ENCODE data around the gene LRRTM2.

LRRTM2 gene

GRCh38 chr5:138824924-138825863 lies 49.9 kb downstream of the LRRTM2 start:
- H3K36me3 ChIP-seq (replicated peaks), result peaks cover 18% of the 10 kb centered on the region
- DNase-seq, result peak; percentile 28

GRCh38 chr5:138824516-138824915 lies 50.6 kb downstream of the LRRTM2 start:
- Histone ChIP-seq H3K4me3 (ENCODE audit: low read depth, low read length) (no peak overlapping the region), H3K36me3 (replicated peaks) (peaks cover 18% of the 10 kb centered on the region)
- DNase-seq, result peak; percentile 30

More at GRCh38 chr5:138824924-138825863, 49.9 kb downstream of the LRRTM2 start:
- TF ChIP-seq CTCF (IDR thresholded peaks at IDR 0.05; ENCODE audit: low read depth, low read length, missing control alignments), result peak; percentile 57
- no peaks in the 10 kb centered on the region for H3K27me3 ChIP-seq (replicated peaks)
- in situ Hi-C loops (cut with HindIII; ENCODE audit: low pct_ligation_motif_present, low sequenced_read_pairs), result no loop called here
- no peak overlapping the region for H3K4me3 ChIP-seq (ENCODE audit: low read depth, low read length)
- no peak overlapping the region for H3K27ac ChIP-seq

GRCh38 chr5:138820695-138821094 lies 54.4 kb downstream of the LRRTM2 start:
- in situ Hi-C loops (cut with HindIII; ENCODE audit: low pct_ligation_motif_present, low sequenced_read_pairs), result no loop called here

More at GRCh38 chr5:138824516-138824915, 50.6 kb downstream of the LRRTM2 start:
- Histone ChIP-seq H3K27ac (no peak overlapping the region), H3K27me3 (replicated peaks) (no peaks in the 10 kb centered on the region)
- TF ChIP-seq CTCF (IDR thresholded peaks at IDR 0.05; ENCODE audit: low read depth, low read length, missing control alignments), result no peak
- in situ Hi-C loops (cut with HindIII; ENCODE audit: low pct_ligation_motif_present, low sequenced_read_pairs), result no loop called here

GRCh38 chr5:138819081-138819480 lies 56.1 kb downstream of the LRRTM2 start:
- DNase-seq, result no peak

More at GRCh38 chr5:138820695-138821094, 54.4 kb downstream of the LRRTM2 start:
- Histone ChIP-seq H3K36me3 (replicated peaks) (peaks cover 5% of the 10 kb centered on the region), H3K4me3 (ENCODE audit: low read depth, low read length) (no peak overlapping the region), H3K27me3 (replicated peaks) (no peaks in the 10 kb centered on the region), H3K27ac (no peak overlapping the region)
- TF ChIP-seq CTCF (IDR thresholded peaks at IDR 0.05; ENCODE audit: low read depth, low read length, missing control alignments), result no peak
- DNase-seq, result no peak

More at GRCh38 chr5:138819081-138819480, 56.1 kb downstream of the LRRTM2 start:
- no peak for TF ChIP-seq CTCF (IDR thresholded peaks at IDR 0.05; ENCODE audit: low read depth, low read length, missing control alignments)
- Histone ChIP-seq H3K36me3 (replicated peaks) (peaks cover 6% of the 10 kb centered on the region), H3K27ac (no peak overlapping the region), H3K27me3 (replicated peaks) (no peaks in the 10 kb centered on the region), H3K4me3 (ENCODE audit: low read depth, low read length) (no peak overlapping the region)
- in situ Hi-C loops (cut with HindIII; ENCODE audit: low pct_ligation_motif_present, low sequenced_read_pairs), result no loop called here

Data from brain microvascular endothelial cell (primary cell).